H9 (cell line): ENCODE measurements around the gene ARRB1. TPM values are rescaled to one million over a fixed set of nuclear protein-coding genes. Genes with fewer than 3 reads are reported as not detected.

ENCODE experiments used
- DNase-seq: peaks from one replicate; pipeline ENCODE4 v3.0.0-alpha.2; 2017
- H2AFZ ChIP-seq: one replicate; pipeline ENCODE4 v1.6.1; 2013; ENCODE audit warnings: mild to moderate bottlenecking, low read length, control low read depth, moderate library complexity
- H2AK5ac ChIP-seq: 2 replicates; pipeline ENCODE4 v1.6.1; 2013; ENCODE audit warnings: low read length, control low read depth, mixed read lengths; ENCODE audit not compliant: insufficient read length
- H2BK120ac ChIP-seq: one replicate; pipeline ENCODE4 v1.6.1; 2013; ENCODE audit warnings: low read depth, mild to moderate bottlenecking, low read length, control low read depth, inconsistent platforms; ENCODE audit not compliant: poor library complexity, severe bottlenecking
- H2BK12ac ChIP-seq: 2 replicates; pipeline ENCODE4 v1.6.1; 2013; ENCODE audit warnings: low read length, control low read depth, mixed read lengths, low read depth; ENCODE audit not compliant: insufficient read length
- H2BK15ac ChIP-seq: 2 replicates; pipeline ENCODE4 v1.6.1; 2013; ENCODE audit warnings: low read depth, low read length, control low read depth
- H2BK20ac ChIP-seq: one replicate; pipeline ENCODE4 v1.6.1; 2013; ENCODE audit warnings: low read depth, mild to moderate bottlenecking, low read length, control low read depth, inconsistent platforms; ENCODE audit not compliant: poor library complexity, severe bottlenecking
- H2BK5ac ChIP-seq: 2 replicates; pipeline ENCODE4 v1.6.1; 2013; ENCODE audit warnings: low read length, control low read depth, mixed read lengths; ENCODE audit not compliant: insufficient read length
- H3K14ac ChIP-seq: 2 replicates; pipeline ENCODE4 v1.6.1; 2013; ENCODE audit warnings: low read length, control low read depth; ENCODE audit not compliant: insufficient read depth
- H3K18ac ChIP-seq: 2 replicates; pipeline ENCODE4 v1.6.1; 2013; ENCODE audit warnings: low read depth, mild to moderate bottlenecking, mixed read lengths, low read length, control low read depth; ENCODE audit not compliant: insufficient read length
- H3K23ac ChIP-seq: 2 replicates; pipeline ENCODE4 v1.6.1; 2013; ENCODE audit warnings: low read length, control low read depth, mixed read lengths, low read depth; ENCODE audit not compliant: insufficient read length
- H3K23me2 ChIP-seq: 2 replicates; pipeline ENCODE4 v1.6.1; 2013; ENCODE audit warnings: low read depth, mild to moderate bottlenecking, mixed read lengths, low read length, control low read depth; ENCODE audit not compliant: insufficient read length, poor library complexity, severe bottlenecking
- H3K27ac ChIP-seq: 2 replicates; pipeline ENCODE4 v1.5.1; 2013; ENCODE audit warnings: low read length, control low read depth, mixed read lengths, low read depth; ENCODE audit not compliant: insufficient read length
- H3K27me3 ChIP-seq: 2 replicates; pipeline ENCODE4 v1.6.1; 2013; ENCODE audit warnings: low read length, control low read depth, inconsistent platforms; ENCODE audit not compliant: insufficient read depth
- H3K4ac ChIP-seq: 2 replicates; pipeline ENCODE4 v1.6.1; 2013; ENCODE audit warnings: low read depth, mild to moderate bottlenecking, control low read depth, inconsistent platforms, low read length, moderate library complexity
- H3K4me1 ChIP-seq: 2 replicates; pipeline ENCODE4 v1.6.1; 2013; ENCODE audit warnings: low read length, control low read depth, inconsistent platforms; ENCODE audit not compliant: insufficient read depth
- H3K4me2 ChIP-seq: 2 replicates; pipeline ENCODE4 v1.6.1; 2013; ENCODE audit warnings: low read length, control low read depth, mixed read lengths; ENCODE audit not compliant: insufficient read length, insufficient read depth
- H3K56ac ChIP-seq: 2 replicates; pipeline ENCODE4 v1.6.1; 2013; ENCODE audit warnings: low read depth, mild to moderate bottlenecking, mixed read lengths, low read length, control low read depth; ENCODE audit not compliant: insufficient read length
- H3K79me1 ChIP-seq: 2 replicates; pipeline ENCODE4 v1.6.1; 2013; ENCODE audit warnings: low read depth, mild to moderate bottlenecking, moderate library complexity, low read length, control low read depth, inconsistent platforms; ENCODE audit not compliant: insufficient read depth, poor library complexity, severe bottlenecking
- H3K79me2 ChIP-seq: 2 replicates; pipeline ENCODE4 v1.6.1; 2013; ENCODE audit warnings: low read length, control low read depth, inconsistent platforms; ENCODE audit not compliant: insufficient read depth
- H3K9ac ChIP-seq: 2 replicates; pipeline ENCODE4 v1.6.1; 2013; ENCODE audit warnings: low read length, control low read depth, mixed read lengths; ENCODE audit not compliant: insufficient read length; ENCODE audit errors: extremely low read depth
- H3K9me3 ChIP-seq: one replicate; pipeline ENCODE4 v1.6.1; 2013; ENCODE audit warnings: low read depth, low read length, inconsistent platforms; ENCODE audit not compliant: control insufficient read depth
- H3T11ph ChIP-seq: one replicate; pipeline ENCODE4 v1.6.1; 2013; ENCODE audit warnings: mild to moderate bottlenecking, low read length, control low read depth, inconsistent platforms
- H4K20me1 ChIP-seq: one replicate; pipeline ENCODE4 v1.6.1; 2013; ENCODE audit not compliant: control insufficient read depth, insufficient read length, insufficient read depth
- H4K5ac ChIP-seq: 2 replicates; pipeline ENCODE4 v1.6.1; 2013; ENCODE audit warnings: low read depth, mild to moderate bottlenecking, mixed read lengths, low read length, control low read depth; ENCODE audit not compliant: insufficient read length
- H4K8ac ChIP-seq: replicated peaks from 2 replicates; pipeline ENCODE4 v1.6.1; 2013; ENCODE audit warnings: low read length, control low read depth, mixed read lengths, low read depth; ENCODE audit not compliant: insufficient read length
- H4K91ac ChIP-seq: 2 replicates; pipeline ENCODE4 v1.6.1; 2013; ENCODE audit warnings: low read depth, mild to moderate bottlenecking, moderate library complexity, mixed read lengths, low read length, control low read depth; ENCODE audit not compliant: insufficient read length
- H3K27ac Mint-ChIP-seq, 3 experiments: 2 replicates in 2 of 3; 3 replicates in 1 of 3; pipeline ENCODE4 v1.8.0; 2020 to 2021; ENCODE audit warnings: mixed read lengths in 3 of 3, mild to moderate bottlenecking in 1 of 3, moderate library complexity in 1 of 3
- H3K27me3 Mint-ChIP-seq: 2 replicates; pipeline ENCODE4 v1.8.0; 2021; ENCODE audit warnings: low read depth, mild to moderate bottlenecking, moderate library complexity, mixed read lengths
- H3K36me3 Mint-ChIP-seq, 3 experiments: 2 replicates in 2 of 3; 3 replicates in 1 of 3; pipeline ENCODE4 v1.8.0; 2020 to 2021; ENCODE audit warnings: low read depth in 3 of 3, mixed read lengths in 3 of 3; ENCODE audit not compliant: insufficient read depth in 1 of 3
- H3K4me1 Mint-ChIP-seq, 2 experiments: 2 replicates each; pipeline ENCODE4 v1.8.0; 2020; ENCODE audit warnings: mixed read lengths in 2 of 2
- H3K4me3 Mint-ChIP-seq, 2 experiments: 2 replicates in 1 of 2; 3 replicates in 1 of 2; pipeline ENCODE4 v1.8.0; 2020 to 2021; ENCODE audit warnings: mild to moderate bottlenecking in 2 of 2, mixed read lengths in 2 of 2, moderate library complexity in 1 of 2
- H3K9me3 Mint-ChIP-seq, 2 experiments: 2 replicates in 1 of 2; 3 replicates in 1 of 2; pipeline ENCODE4 v1.8.0; 2020; ENCODE audit warnings: mild to moderate bottlenecking in 2 of 2, mixed read lengths in 2 of 2, moderate library complexity in 1 of 2
- CTCF ChIP-seq: fragments of 200-600 bp; sonication (generic); conservative IDR thresholded peaks from 3 replicates; pipeline ENCODE4 v1.8.0; 2021; ENCODE audit warnings: antibody characterized with exemption, mild to moderate bottlenecking
- WGBS: extraction: QIAGEN DNeasy Blood & Tissue Kit; methylation state at CpG from one replicate; pipeline ENCODE4 v1.1.7; 2013; ENCODE audit warnings: missing lambda C conversion rate, low lambda C conversion rate, mixed read lengths; ENCODE audit not compliant: insufficient read length; ENCODE audit errors: extremely low coverage; 5-methylcytosine and 5-hydroxymethylcytosine counted together
- total RNA-seq: library from RNA; stranded (reverse); gene quantifications from 2 replicates; pipeline ENCODE4 v1.2.1, GENCODE V29; 2021

The ARRB1 gene
- total RNA-seq, 1 experiment from 2014 or later, result 20.6 TPM

DNA sequence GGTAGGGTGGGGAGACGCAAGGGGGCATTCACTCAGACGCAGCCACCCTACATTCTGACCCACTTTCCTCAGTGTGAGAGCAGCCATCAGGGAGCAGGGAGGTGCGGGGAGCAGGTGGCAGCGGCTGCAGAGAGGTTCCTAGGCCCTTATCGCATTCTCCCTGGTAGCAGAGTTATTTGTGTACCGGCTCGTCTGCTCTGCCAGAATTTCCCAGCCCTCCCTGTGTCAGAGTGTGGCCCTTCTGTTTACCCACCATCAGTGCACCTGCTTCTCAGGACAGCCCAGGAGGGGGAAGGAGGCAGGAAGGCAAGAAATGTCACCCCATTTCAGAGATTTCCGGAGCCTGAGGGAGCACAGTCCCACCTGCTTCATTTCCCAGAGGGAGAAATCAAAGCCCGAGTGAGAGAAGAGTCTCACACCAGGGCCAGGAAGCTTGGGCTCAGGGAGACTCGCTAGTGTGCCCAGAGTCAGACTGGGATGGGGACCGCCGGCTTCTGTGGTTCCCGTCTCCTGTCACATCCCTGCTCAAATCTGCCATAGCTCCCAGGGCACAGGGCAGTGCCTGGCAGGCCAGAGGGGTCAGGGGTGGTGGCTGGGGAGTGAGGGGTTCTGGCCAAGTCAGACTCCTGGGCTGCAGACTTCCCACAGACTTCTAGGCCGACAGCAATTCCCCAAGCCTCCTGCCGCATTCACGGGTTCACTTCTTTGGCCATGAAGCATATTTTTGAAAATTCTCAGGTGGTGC lies 49.7 kb downstream of the ARRB1 start:
- Histone ChIP-seq H2BK5ac (no peak overlapping the region), H2BK12ac (no peak overlapping the region), H2AFZ (no peak overlapping the region), H3K23me2 (no peaks in the 10 kb centered on the region), H3K27ac (no peak overlapping the region), H2BK15ac (no peak overlapping the region), H3K9me3 (no peaks in the 10 kb centered on the region), H3K79me2 (no peaks in the 10 kb centered on the region), H2AK5ac (no peak overlapping the region), H4K91ac (no peak overlapping the region), H3K4ac (no peak overlapping the region), H4K5ac (no peak overlapping the region), H3K9ac (no peak overlapping the region), H3K14ac (no peak overlapping the region), H3K18ac (no peak overlapping the region), H3T11ph (no peak overlapping the region), H3K4me2 (no peak overlapping the region), H3K23ac (no peak overlapping the region), H4K8ac (no peak overlapping the region), H3K27me3 (no peaks in the 10 kb centered on the region), H2BK20ac (no peak overlapping the region), H2BK120ac (no peak overlapping the region), H3K4me1 (no peaks in the 10 kb centered on the region; the same call in 1 of the 2 replicates), H3K56ac (no peak overlapping the region), H4K20me1 (no peaks in the 10 kb centered on the region), H3K79me1 (no peaks in the 10 kb centered on the region)
- no CpG with 5 or more reads among the region's 16 CpGs for WGBS
- Mint-ChIP-seq H3K36me3 (no peaks in the 10 kb centered on the region), H3K27me3 (no peaks in the 10 kb centered on the region), H3K4me3 (no peak overlapping the region), H3K27ac (peak overlapping the region in 1 of 3 experiments; percentile 81; a peak in 2 of 7 replicates), H3K4me1 (peaks cover 9 to 19% of the 10 kb centered on the region in 2 experiments), H3K9me3 (no peaks in the 10 kb centered on the region; a peak in 1 of 5 replicates)
- DNase-seq, result no peak
- TF ChIP-seq CTCF, result no peak
